AG09319 (cell line): ENCODE results near the gene SUV39H1.

Experiments
- DNase-seq: peaks from one replicate; pipeline ENCODE4 v3.0.0-alpha.2; 2010; ENCODE audit warnings: low read depth; ENCODE audit errors: extremely low read depth
- CTCF ChIP-seq: IDR thresholded peaks from 2 replicates; pipeline ENCODE4 v1.5.1; 2011; ENCODE audit warnings: low read depth, mild to moderate bottlenecking, inconsistent platforms, low read length, moderate library complexity

SUV39H1 gene

GRCh38 chrX:48754238-48754637 lies 57.7 kb downstream of the SUV39H1 start:
- DNase-seq: no peak
- no peak for TF ChIP-seq CTCF
